NCI-H1417 (cell line): ENCODE data around the gene DLG1.
"Not testable (repeated sequence)": the region's sequence is repeated elsewhere in the genome, so short reads cannot be mapped to it uniquely, and the experiment has no call there.

ENCODE experiments used
- DNase-seq, 3 experiments: peaks; one replicate each; lab custom pipeline; 2025; lab: John Stamatoyannopoulos, UW

DLG1 gene

DNA sequence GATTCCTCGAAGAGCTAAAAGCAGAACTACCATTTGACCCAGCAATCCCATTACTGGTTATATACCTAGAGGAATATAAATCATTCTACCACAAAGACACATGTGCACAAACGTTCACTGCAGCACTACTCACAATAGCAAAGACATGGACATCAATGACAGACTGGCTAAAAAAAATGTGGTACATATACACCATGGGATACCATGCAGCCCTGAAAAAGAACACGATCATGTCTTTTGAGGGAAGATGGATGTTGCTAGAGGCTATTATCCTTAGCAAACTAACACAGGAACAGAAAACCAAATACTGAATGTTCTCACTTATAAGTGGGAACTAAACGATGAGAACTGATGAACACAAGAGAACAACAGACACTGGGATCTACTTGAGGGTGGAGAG lies 86.7 kb downstream of the DLG1 start:
- not testable (repeated sequence) for DNase-seq

GRCh38 chr3:197209366-197210260 lies 88.8 kb downstream of the DLG1 start:
- no peak for DNase-seq

- no peak for DNase-seq
Measured at GRCh38 chr3:197206913-197207312, 91.5 kb downstream of the DLG1 start.

- DNase-seq: no peak
Measured at GRCh38 chr3:197205675-197206074, 92.7 kb downstream of the DLG1 start.

DNA sequence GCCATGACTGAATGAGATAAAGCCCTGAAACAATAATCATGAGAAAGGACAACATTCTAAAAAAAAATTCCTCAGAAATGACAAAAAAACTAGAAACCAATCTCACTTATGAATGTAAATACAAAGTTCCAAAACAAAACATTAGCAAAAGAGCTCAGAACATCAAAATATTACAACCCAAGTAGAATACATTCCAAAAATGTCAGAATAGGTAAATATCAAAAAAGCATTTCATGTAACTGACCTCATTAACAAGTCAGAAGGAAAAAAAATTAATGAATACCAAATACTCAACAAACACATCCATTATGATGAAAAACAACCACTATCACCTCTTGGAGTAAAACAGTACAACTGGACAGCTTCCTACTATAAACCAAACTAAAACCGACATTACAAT lies 93.1 kb downstream of the DLG1 start:
- DNase-seq: no peak

DNA sequence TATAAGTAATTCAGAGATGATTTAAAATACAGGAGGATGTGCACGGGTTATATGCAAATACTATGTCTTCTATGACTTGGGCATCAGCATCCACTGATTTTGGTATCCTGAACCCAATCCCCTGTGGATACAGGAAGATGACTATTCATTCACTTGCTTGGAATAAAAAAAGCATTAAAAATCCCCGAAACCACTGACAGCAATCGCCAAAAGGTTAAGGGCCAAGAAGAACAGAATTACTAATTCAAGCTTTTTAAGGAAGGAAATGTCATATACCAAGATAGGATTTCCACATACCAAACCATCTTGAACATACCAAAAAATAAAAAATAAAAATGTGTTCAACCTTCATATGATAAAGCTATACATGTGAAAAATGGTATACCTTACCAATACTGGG lies 93.7 kb downstream of the DLG1 start:
- DNase-seq: no peak

DNA sequence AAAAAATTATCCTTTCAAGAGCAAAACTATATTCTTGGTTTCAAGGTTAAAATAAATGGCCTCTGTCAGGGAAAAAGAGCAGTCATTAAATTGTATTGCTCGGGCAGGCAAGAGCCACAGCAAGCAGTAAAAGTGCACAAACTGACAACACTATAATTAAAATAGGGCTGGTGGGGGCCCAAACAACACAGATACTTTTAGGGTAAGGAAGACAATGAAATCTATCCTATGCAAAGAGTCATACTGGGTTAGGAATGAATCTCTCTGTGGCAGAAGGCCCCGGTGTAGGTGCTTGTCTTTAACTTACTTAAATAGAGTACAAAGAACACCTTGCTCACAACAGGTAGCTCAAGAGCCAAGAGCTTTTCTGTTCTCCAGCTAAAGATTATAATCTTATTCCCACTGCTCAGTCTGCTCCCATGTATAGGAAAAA lies 94.7 kb downstream of the DLG1 start:
- DNase-seq: peak in 2 of 3 experiments; percentile 26 to 71

GRCh38 chr3:197202694-197203093 lies 95.7 kb downstream of the DLG1 start:
- no peak for DNase-seq

- DNase-seq: peak in 2 of 3 experiments; percentile 15 to 42
Measured at GRCh38 chr3:197201791-197202452, 96.5 kb downstream of the DLG1 start.

DNA sequence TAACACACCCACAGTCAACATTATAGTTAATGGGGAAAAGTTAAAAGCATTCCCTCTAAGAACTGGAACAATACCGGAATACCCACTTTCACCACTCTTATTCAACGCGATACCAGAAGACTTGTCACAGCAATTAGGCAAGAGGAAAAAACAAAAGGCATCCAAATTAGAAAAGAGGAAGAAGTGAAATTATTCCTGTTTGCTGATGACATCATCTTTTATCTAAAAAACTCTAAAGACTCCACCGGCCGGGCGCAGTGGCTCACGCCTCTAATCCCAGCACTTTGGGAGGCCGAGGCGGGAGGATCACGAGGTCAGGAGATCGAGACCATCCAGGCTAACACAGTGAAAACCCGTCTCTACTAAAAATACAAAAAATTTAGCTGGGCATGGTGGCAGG lies 97.6 kb downstream of the DLG1 start:
- DNase-seq: not testable (repeated sequence)

DNA sequence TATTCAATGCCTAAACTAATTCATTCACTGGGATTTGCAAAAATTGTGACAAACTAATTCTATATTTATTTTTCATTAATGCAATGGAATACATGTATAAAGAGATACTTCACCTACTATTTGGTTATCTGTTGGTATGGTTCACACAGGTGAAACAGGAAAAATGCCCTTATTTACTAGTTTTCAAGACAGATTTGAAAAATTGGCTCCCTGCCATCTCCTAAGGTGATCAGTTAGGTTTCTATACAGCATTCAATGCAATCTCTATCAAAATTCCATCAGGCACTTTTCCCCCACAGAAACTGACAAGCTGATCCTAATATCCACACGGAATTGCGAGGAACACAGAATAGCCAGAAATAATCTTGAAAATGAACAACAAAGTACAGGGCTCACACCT lies 101.1 kb downstream of the DLG1 start:
- no peak for DNase-seq

DNA sequence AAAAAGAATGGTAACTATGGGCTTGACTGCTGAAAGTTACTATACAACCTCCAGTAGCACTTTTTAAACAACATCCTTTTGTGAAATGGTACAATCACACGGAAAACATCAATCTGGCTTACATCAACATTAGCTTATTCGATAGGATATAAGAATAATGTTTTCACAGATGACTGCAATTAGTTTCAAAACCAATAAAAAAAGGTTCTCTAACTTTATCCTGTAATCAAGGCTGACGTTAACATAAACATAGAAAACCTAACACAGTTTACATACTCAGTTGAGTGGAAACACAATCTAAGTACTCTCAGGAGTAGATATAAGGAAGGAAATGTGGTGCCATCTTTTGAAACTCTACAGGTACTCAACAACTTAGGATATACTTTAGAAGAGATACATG lies 102.2 kb downstream of the DLG1 start:
- DNase-seq: no peak

GRCh38 chr3:197195326-197195725 lies 103.1 kb downstream of the DLG1 start:
- no peak for DNase-seq

DNA sequence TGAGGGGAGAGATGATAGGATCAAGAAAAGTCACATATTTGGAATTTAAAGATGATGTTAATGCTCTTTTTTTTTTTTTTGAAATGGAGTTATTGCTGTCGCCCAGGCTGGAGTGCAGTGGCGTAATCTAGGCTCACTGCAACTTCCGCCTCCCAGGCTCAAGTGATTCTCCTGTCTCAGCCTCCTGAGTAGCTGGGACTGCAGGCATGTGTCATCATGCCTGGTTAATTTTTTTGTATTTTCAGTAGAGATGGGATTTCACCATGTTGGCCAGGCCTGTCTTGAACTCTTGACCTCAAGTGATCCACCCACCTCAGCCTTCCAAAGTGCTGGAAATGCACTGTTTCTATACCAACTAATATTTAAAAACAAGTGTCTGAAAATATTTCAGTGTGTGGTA lies 104.7 kb downstream of the DLG1 start:
- not testable (repeated sequence) for DNase-seq

DNA sequence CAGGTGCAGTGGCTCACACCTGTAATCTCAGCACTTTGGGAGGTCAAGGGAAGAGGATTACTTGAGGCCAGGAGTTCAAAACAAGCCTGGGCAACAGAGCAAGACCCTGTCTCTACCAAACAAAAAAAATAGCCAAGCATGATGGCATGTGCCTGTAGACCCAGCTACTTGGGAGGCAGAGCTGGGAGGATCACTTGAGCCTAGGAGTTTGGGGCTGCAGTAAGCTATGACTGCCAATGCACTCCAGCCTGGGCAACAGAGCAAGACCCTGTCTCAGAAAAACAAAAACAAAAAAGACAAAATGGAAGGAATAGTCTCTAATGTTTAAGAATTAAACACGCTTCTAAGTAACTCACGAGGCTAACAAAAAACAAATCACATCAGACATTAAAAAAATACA lies 106.5 kb downstream of the DLG1 start:
- DNase-seq: no peak

DNA sequence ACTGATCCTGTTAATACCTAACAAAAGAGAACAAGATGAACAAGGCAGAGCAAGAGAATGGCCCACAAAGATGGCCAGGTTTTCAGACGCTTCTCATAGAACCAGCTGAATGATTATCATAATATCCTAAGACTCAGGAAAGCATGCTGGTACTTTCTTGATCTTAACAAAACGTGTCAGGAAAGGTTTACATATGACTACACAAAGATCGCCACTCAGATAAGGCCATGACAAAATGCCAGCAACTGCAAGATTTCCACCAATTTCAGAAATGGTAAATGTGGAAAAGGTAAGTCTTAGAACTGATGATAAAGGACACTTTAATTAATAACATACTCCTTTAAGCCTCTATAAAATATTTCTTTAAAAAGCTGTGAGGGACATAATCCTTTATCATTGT lies 108.8 kb downstream of the DLG1 start:
- no peak for DNase-seq

DNA sequence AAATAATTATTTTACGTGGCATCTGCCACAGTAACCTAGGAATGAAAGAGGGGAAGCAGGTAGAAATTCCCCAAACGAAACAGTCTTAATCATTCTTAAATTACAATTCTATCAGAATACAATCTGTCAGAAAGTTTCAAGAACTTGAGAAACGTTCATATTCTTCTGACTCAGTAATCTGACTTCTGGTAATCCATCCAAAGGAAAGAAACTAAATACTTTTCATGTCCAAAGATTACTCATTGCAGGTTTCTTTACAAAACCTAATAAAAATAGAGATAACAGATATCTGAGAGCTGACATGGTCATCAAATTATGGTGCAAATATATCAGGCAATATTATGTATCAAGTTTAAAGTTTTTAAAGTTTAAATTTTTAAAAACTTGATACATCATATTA lies 109.4 kb downstream of the DLG1 start:
- no peak for DNase-seq

DNA sequence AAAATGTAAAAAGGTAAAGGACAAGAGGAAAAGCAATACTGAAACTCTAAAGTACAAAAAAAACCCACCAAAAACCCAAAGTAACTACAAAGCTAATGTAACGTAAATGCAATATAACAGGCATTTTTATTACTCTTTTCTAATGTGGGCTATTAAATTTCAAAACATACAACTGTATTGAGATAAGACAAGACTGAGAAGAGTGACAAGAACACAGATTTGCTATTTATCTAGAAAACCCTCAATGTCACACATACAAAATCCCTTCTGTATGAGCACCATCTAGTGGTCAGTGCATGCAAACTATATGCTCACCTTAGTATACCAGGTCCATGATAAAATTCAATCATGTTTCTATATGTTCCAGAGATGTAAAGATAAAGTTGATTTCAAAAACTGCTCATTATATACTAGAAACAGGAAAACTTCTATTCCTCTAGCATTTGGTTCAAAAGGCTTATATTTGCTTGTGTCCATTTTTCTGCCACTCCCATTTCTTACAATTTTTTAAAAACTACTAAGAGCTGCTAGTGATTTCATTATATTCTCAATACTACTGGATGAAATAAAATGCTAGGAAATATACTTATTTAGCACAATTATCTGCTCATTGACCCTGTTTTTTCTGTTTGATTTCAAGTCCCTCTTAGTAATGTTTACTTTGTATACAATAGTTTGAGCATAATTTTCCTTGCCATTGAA lies 111.4 kb downstream of the DLG1 start:
- DNase-seq: peak; percentile 48 to 90 (median 66)

GRCh38 chr3:197183582-197183981 lies 114.8 kb downstream of the DLG1 start:
- DNase-seq: peak; percentile 47 to 96 (median 86)

GRCh38 chr3:197181741-197182140 lies 116.7 kb downstream of the DLG1 start:
- DNase-seq: peak in 1 of 3 experiments; percentile 33

- no peak for DNase-seq
Measured at GRCh38 chr3:197178998-197179397, 119.4 kb downstream of the DLG1 start.

DNA sequence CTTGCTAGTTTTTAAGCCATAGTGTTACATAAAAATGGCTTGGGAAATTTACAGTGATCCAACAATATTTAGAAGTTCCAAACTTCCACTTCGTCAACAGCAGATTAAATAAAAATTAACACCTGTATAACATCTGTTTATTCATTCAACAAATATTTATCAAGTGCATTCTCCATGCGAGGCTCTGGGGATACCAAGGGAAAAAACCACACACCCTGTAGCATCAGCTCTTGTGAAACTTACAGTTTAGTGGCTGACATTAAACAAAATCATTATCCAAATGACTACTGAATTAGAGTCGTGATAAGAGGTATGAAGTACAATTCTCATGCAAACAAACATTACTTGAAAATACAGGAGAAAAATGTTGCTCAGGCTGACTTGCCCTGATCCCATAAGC lies 122.9 kb downstream of the DLG1 start:
- no peak for DNase-seq

- DNase-seq: no peak
Measured at GRCh38 chr3:197174927-197175326, 123.5 kb downstream of the DLG1 start.
